GM23248 (cell line): ENCODE results near the gene FOXL3. TPM values are rescaled to one million over a fixed set of nuclear protein-coding genes. Genes with fewer than 3 reads are reported as not detected.

Source experiments
- DNase-seq: peaks from one replicate; pipeline ENCODE4 v3.0.0-alpha.2; 2015
- H2AFZ ChIP-seq: fragments of 200-600 bp; sonication (generic); 2 replicates; pipeline ENCODE4 v1.6.1; 2016; ENCODE audit warnings: antibody characterized with exemption
- H3F3A ChIP-seq: fragments of 200-600 bp; sonication (generic); 2 replicates; pipeline ENCODE4 v1.6.1; 2016; ENCODE audit warnings: mild to moderate bottlenecking, antibody characterized with exemption, mixed run types; ENCODE audit not compliant: insufficient read depth
- H3K27ac ChIP-seq: fragments of 200-600 bp; sonication (generic); 2 replicates; pipeline ENCODE4 v1.5.1; 2016; ENCODE audit warnings: mild to moderate bottlenecking
- H3K27me3 ChIP-seq: fragments of 200-600 bp; sonication (generic); replicated peaks from 2 replicates; pipeline ENCODE4 v1.6.1; 2016; ENCODE audit warnings: mild to moderate bottlenecking; ENCODE audit not compliant: insufficient read depth
- H3K36me3 ChIP-seq: fragments of 200-600 bp; sonication (generic); 2 replicates; pipeline ENCODE4 v1.6.1; 2016; ENCODE audit warnings: low read depth, mild to moderate bottlenecking
- H3K4me1 ChIP-seq: fragments of 200-600 bp; sonication (generic); 2 replicates; pipeline ENCODE4 v1.6.1; 2016; ENCODE audit warnings: mild to moderate bottlenecking; ENCODE audit not compliant: insufficient read depth
- H3K4me2 ChIP-seq: fragments of 200-600 bp; sonication (generic); one replicate; pipeline ENCODE4 v1.6.1; 2016; ENCODE audit warnings: mild to moderate bottlenecking; ENCODE audit not compliant: unreplicated experiment
- H3K4me3 ChIP-seq: fragments of 200-600 bp; sonication (generic); 2 replicates; pipeline ENCODE4 v1.5.1; 2016; ENCODE audit warnings: mild to moderate bottlenecking
- H3K79me2 ChIP-seq: fragments of 200-600 bp; sonication (generic); 2 replicates; pipeline ENCODE4 v1.6.1; 2016; ENCODE audit warnings: mild to moderate bottlenecking; ENCODE audit not compliant: insufficient read depth
- H3K9ac ChIP-seq: fragments of 200-600 bp; sonication (generic); 2 replicates; pipeline ENCODE4 v1.6.1; 2016; ENCODE audit warnings: mild to moderate bottlenecking
- H3K9me2 ChIP-seq: fragments of 200-600 bp; sonication (generic); 2 replicates; pipeline ENCODE4 v1.6.1; 2016; ENCODE audit warnings: mixed run types, mild to moderate bottlenecking, moderate library complexity; ENCODE audit not compliant: insufficient read depth
- H3K9me3 ChIP-seq: fragments of 200-600 bp; sonication (generic); one replicate; pipeline ENCODE4 v1.6.1; 2017; ENCODE audit warnings: low read depth
- H4K20me1 ChIP-seq: fragments of 200-600 bp; sonication (generic); 2 replicates; pipeline ENCODE4 v1.6.0; 2016; ENCODE audit not compliant: insufficient read depth
- EZH2 ChIP-seq: fragments of 200-600 bp; sonication (generic); IDR thresholded peaks from 2 replicates; pipeline ENCODE4 v1.6.1; 2018; ENCODE audit warnings: antibody characterized with exemption, mild to moderate bottlenecking; ENCODE audit not compliant: insufficient read depth, poor library complexity, severe bottlenecking
- EZH2phosphoT487 ChIP-seq: fragments of 200-600 bp; sonication (generic); IDR thresholded peaks from 2 replicates; pipeline ENCODE4 v1.6.1; 2018; ENCODE audit warnings: antibody characterized with exemption, moderate library complexity, mild to moderate bottlenecking, low read depth; ENCODE audit not compliant: insufficient read depth
- WGBS, 2 experiments: methylation state at CpG; one replicate each; pipeline ENCODE4 v1.1.6; 2015 to 2017; ENCODE audit warnings: low lambda C conversion rate in 2 of 2, low coverage in 1 of 2; ENCODE audit errors: missing lambda C conversion rate in 2 of 2; 5-methylcytosine and 5-hydroxymethylcytosine counted together
- in situ Hi-C: fragments of 300-500 bp; cut with MboI; formaldehyde crosslinking; loops from 2 replicates; pipeline ENCODE4 v1.15.0; 2020
- polyA plus RNA-seq: library from polyadenylated mRNA; unstranded; fragments of >200 nt; fragmentation: Nextera tagmentation; extraction: Ambion mirVana; gene quantifications from 2 replicates; pipeline ENCODE4 v1.2.1, GENCODE V29; 2016
- total RNA-seq: library from RNA; depleted of rRNA; stranded (reverse); fragments of >200 nt; shearing (Covaris generic); gene quantifications from 2 replicates; pipeline ENCODE4 v1.2.3, GENCODE V29; 2014

FOXL3 gene
- total and polyA plus RNA-seq, 2 experiments from 2014 or later, result not detected

DNA sequence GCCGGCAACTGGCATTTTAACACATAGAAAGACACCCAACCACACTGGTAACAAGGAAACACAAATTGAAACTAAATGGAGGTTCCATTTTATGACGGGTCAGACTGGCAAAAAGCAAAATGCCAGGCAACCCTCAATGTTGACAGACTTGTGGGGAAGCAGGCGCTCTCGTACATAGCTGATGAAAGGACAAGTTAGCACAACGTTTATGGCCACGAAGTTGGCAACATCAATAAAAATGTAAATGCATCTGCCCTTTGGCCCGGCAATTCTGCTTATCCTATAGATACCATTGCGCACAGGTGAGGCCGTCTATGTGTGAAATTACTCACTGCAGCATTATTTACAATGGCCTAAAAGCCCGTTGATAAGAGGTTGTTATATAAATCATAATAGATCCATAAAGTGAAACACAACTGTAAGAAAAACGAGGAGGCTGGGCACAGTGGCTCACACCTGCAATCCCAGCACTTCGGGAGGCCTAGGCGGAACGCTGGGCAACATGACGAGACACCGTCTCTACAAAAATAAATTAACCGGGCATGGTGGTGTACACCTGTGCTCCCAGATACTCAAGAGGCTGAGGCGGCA is 39.8 kb downstream of the FOXL3 start:
- no peaks in the 10 kb centered on the region for H3K79me2 ChIP-seq
- in situ Hi-C loops, result no loop called here
- no peaks in the 10 kb centered on the region for H3K9me3 ChIP-seq
- H3K36me3 ChIP-seq, result no peaks in the 10 kb centered on the region
- H3K9ac ChIP-seq, result no peak overlapping the region
- H3K4me2 ChIP-seq, result no peak overlapping the region
- H2AFZ ChIP-seq, result no peak overlapping the region
- peaks cover 11% of the 10 kb centered on the region for H3K27me3 ChIP-seq
- H4K20me1 ChIP-seq, result no peaks in the 10 kb centered on the region
- no peak overlapping the region for H3K27ac ChIP-seq
- TF ChIP-seq EZH2, result no peak
- no peak for TF ChIP-seq EZH2phosphoT487
- 69 to 71% methylated on average over 18 of the region's 18 CpGs for WGBS, 2 experiments
- DNase-seq, result no peak
- no peaks in the 10 kb centered on the region for H3K4me1 ChIP-seq
- no peaks in the 10 kb centered on the region for H3K9me2 ChIP-seq
- peaks cover 12% of the 10 kb centered on the region; the same call in 1 of the 2 replicates for H3F3A ChIP-seq
- no peak overlapping the region for H3K4me3 ChIP-seq

DNA sequence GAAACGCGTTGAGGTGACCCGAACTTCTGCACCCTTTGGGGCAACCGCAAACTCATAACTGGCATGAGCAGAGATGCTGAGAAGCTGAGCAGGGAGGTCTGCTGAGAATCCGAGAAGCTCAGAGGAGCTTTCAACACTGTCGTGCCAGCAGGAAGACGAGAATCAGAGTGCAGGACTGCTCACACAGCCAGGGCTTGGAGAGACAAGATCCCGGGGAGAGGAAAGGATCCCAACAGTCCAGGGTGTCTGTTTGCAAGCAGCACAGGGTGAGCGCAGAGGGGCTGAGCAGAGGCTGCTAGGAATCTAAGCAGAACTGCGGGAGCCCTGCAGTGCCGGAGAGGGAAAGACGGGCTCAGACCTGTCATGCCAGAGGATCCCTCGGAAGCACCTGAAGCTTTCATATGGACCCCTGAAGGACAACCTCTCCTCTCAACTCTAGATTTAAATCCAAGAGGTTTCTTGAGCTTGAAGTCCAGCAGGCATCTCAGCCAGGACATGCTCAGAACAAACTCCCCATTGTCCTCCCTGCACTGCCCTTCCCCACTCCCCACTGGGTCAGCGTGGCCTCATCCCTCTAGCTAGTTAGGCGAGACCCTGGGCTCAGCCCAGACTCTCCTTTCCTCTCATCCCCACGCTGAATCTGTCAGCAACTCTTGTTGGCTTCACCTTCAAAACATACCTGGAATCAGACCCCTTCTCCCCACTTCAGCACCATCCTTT is 40.7 kb downstream of the FOXL3 start:
- Histone ChIP-seq H3K4me1 (no peaks in the 10 kb centered on the region), H3K9me2 (no peaks in the 10 kb centered on the region), H3F3A (peaks cover 14% of the 10 kb centered on the region; the same call in 1 of the 2 replicates), H3K79me2 (no peaks in the 10 kb centered on the region), H3K4me3 (no peak overlapping the region), H3K27ac (no peak overlapping the region), H3K9me3 (no peaks in the 10 kb centered on the region), H3K27me3 (peaks cover 11% of the 10 kb centered on the region), H3K36me3 (no peaks in the 10 kb centered on the region), H2AFZ (no peak overlapping the region), H3K9ac (no peak overlapping the region), H4K20me1 (no peaks in the 10 kb centered on the region), H3K4me2 (no peak overlapping the region)
- TF ChIP-seq EZH2 (no peak), EZH2phosphoT487 (no peak)
- in situ Hi-C loops, result no loop called here
- DNase-seq, result no peak
- 69 to 71% methylated on average over 16 of the region's 16 CpGs for WGBS, 2 experiments

DNA sequence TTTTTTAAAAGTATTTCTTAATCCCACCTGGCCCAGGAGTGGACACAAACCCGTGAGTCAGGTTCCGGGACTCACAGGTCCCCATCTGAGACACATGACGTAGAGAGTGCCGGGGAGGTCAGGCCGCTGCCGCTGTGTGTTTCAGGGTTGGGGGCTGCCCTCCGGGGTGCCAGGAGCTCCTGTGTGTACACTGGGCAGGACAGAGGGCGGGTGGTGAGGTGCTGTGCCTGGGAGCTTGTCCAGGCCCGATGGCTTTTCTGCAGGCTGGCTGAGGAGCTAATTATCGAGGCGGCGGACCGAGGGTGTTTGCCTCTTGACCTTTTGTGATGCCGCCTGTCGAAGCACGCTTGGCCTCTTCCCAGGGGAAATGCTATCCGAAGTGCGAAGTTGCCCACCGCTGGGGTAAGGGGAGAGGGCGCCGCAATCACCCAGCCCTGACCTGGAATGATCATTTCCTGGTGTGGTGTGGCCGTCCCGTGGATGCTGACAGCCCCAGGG is 42.1 kb downstream of the FOXL3 start:
- Histone ChIP-seq H3K4me3 (no peak overlapping the region), H3K79me2 (no peaks in the 10 kb centered on the region), H3F3A (peaks cover 14% of the 10 kb centered on the region; the same call in 1 of the 2 replicates), H3K36me3 (no peaks in the 10 kb centered on the region), H2AFZ (no peak overlapping the region), H3K27me3 (peaks cover 11% of the 10 kb centered on the region), H3K9me2 (no peaks in the 10 kb centered on the region), H4K20me1 (no peaks in the 10 kb centered on the region), H3K9ac (no peak overlapping the region), H3K27ac (no peak overlapping the region), H3K4me1 (no peaks in the 10 kb centered on the region), H3K9me3 (no peaks in the 10 kb centered on the region), H3K4me2 (no peak overlapping the region)
- WGBS, 2 experiments, result 76 to 80% methylated on average over 21 to 23 of the region's 23 CpGs
- no peak for DNase-seq
- no peak for TF ChIP-seq EZH2
- TF ChIP-seq EZH2phosphoT487, result no peak
- in situ Hi-C loops, result no loop called here

DNA sequence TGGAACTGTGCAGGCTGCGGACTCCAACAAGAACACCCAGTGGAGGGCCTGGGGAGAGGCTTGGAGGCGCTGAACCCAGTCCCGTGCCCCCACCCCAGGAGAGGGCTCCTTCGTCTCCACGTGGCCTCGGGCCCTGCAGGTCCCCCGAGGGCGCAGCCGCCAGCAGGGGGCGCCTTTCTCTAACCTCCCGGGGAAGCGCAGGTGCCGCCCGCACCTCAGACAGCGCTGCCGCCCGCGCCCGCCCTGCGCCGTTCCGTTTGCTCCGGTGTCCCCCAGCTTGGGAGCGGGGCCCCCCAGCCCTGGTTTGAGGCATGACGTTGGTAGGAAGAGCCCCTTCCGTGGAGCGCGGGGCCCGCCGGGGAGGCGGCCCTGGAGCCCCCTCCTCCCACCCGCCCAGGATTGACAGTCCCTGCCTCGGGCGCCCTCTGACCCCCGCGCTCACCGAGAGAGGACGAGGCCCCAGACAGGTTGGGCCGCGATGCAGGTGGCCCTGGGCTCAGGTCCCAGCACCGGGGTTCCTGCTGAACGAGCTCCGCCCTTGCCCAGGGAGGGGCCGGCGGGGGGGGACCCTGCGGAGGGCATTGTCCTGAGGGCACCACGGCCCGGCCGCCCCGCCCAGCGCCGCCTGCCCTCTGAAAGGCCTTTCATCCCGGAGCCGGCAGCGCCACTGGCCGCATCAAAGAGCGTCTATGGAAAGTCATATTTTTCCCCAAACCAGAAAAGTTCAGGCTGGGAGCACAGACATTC is 42.8 kb downstream of the FOXL3 start:
- Histone ChIP-seq H3K4me1 (no peaks in the 10 kb centered on the region), H4K20me1 (no peaks in the 10 kb centered on the region), H3K79me2 (no peaks in the 10 kb centered on the region), H3K4me3 (0 out of 2 replicates have a peak overlapping the region, but pooled peaks have one; percentile 31), H3F3A (peaks cover 14% of the 10 kb centered on the region; the same call in 1 of the 2 replicates), H2AFZ (no peak overlapping the region), H3K9me2 (no peaks in the 10 kb centered on the region), H3K27ac (no peak overlapping the region), H3K9ac (no peak overlapping the region; the same call in 1 of the 2 replicates), H3K36me3 (no peaks in the 10 kb centered on the region), H3K27me3 (peaks cover 11% of the 10 kb centered on the region), H3K4me2 (peak overlapping the region; percentile 48), H3K9me3 (no peaks in the 10 kb centered on the region)
- 3 to 6% methylated on average over 17 to 52 of the region's 57 CpGs for WGBS, 2 experiments
- in situ Hi-C loops, result no loop called here
- no peak for TF ChIP-seq EZH2
- TF ChIP-seq EZH2phosphoT487, result no peak
- DNase-seq, result peak; percentile 71
